ENCODE measurements around the gene WDR19.

The WDR19 gene

GRCh38 chr4:39233114-39233513 lies 50.8 kb downstream of the WDR19 start:
- Histone ChIP-seq H3K36me3 (ENCODE audit: control insufficient read depth, low read depth, low read length) (no peaks in the 10 kb centered on the region), H3K27ac (ENCODE audit: low read length) (no peak overlapping the region), H3K4me3 (ENCODE audit: low read length) (no peak overlapping the region), H3K9ac (ENCODE audit: low read length) (no peak overlapping the region), H3K4me1 (ENCODE audit: control insufficient read depth, low read depth, low read length) (no peaks in the 10 kb centered on the region), H3K9me3 (ENCODE audit: control insufficient read depth, low read depth, low read length) (no peaks in the 10 kb centered on the region), H3K27me3 (ENCODE audit: control insufficient read depth, insufficient read depth, low read length) (no peaks in the 10 kb centered on the region)

GRCh38 chr4:39233783-39234182 lies 51.5 kb downstream of the WDR19 start:
- H3K4me1 ChIP-seq (ENCODE audit: control insufficient read depth, low read depth, low read length) = no peaks in the 10 kb centered on the region
- H3K27me3 ChIP-seq (ENCODE audit: control insufficient read depth, insufficient read depth, low read length) = no peaks in the 10 kb centered on the region
- H3K9ac ChIP-seq (ENCODE audit: low read length) = no peak overlapping the region
- no peak overlapping the region for H3K27ac ChIP-seq (ENCODE audit: low read length)
- no peak overlapping the region for H3K4me3 ChIP-seq (ENCODE audit: low read length)
- H3K36me3 ChIP-seq (ENCODE audit: control insufficient read depth, low read depth, low read length) = no peaks in the 10 kb centered on the region
- no peaks in the 10 kb centered on the region for H3K9me3 ChIP-seq (ENCODE audit: control insufficient read depth, low read depth, low read length)

- no peaks in the 10 kb centered on the region for H3K36me3 ChIP-seq (ENCODE audit: control insufficient read depth, low read depth, low read length)
- no peak overlapping the region for H3K27ac ChIP-seq (ENCODE audit: low read length)
- no peaks in the 10 kb centered on the region for H3K27me3 ChIP-seq (ENCODE audit: control insufficient read depth, insufficient read depth, low read length)
- no peaks in the 10 kb centered on the region for H3K9me3 ChIP-seq (ENCODE audit: control insufficient read depth, low read depth, low read length)
- no peaks in the 10 kb centered on the region for H3K4me1 ChIP-seq (ENCODE audit: control insufficient read depth, low read depth, low read length)
- no peak overlapping the region for H3K4me3 ChIP-seq (ENCODE audit: low read length)
- no peak overlapping the region for H3K9ac ChIP-seq (ENCODE audit: low read length)
Observed at GRCh38 chr4:39235021-39235420, 52.7 kb downstream of the WDR19 start.

- no peaks in the 10 kb centered on the region for H3K9me3 ChIP-seq (ENCODE audit: control insufficient read depth, low read depth, low read length)
- no peak overlapping the region for H3K4me3 ChIP-seq (ENCODE audit: low read length)
- no peaks in the 10 kb centered on the region for H3K27me3 ChIP-seq (ENCODE audit: control insufficient read depth, insufficient read depth, low read length)
- no peak overlapping the region for H3K9ac ChIP-seq (ENCODE audit: low read length)
- no peaks in the 10 kb centered on the region for H3K36me3 ChIP-seq (ENCODE audit: control insufficient read depth, low read depth, low read length)
- H3K4me1 ChIP-seq (ENCODE audit: control insufficient read depth, low read depth, low read length) = no peaks in the 10 kb centered on the region
- no peak overlapping the region for H3K27ac ChIP-seq (ENCODE audit: low read length)
Observed at GRCh38 chr4:39235696-39236095, 53.4 kb downstream of the WDR19 start.

- Histone ChIP-seq H3K4me1 (ENCODE audit: control insufficient read depth, low read depth, low read length) (no peaks in the 10 kb centered on the region), H3K36me3 (ENCODE audit: control insufficient read depth, low read depth, low read length) (no peaks in the 10 kb centered on the region), H3K4me3 (ENCODE audit: low read length) (no peak overlapping the region), H3K9ac (ENCODE audit: low read length) (no peak overlapping the region), H3K9me3 (ENCODE audit: control insufficient read depth, low read depth, low read length) (no peaks in the 10 kb centered on the region), H3K27ac (ENCODE audit: low read length) (no peak overlapping the region), H3K27me3 (ENCODE audit: control insufficient read depth, insufficient read depth, low read length) (no peaks in the 10 kb centered on the region)
Observed at GRCh38 chr4:39237179-39237578, 54.9 kb downstream of the WDR19 start.

- no peaks in the 10 kb centered on the region for H3K4me1 ChIP-seq (ENCODE audit: control insufficient read depth, low read depth, low read length)
- peaks cover 3% of the 10 kb centered on the region for H3K36me3 ChIP-seq (ENCODE audit: control insufficient read depth, low read depth, low read length)
- H3K4me3 ChIP-seq (ENCODE audit: low read length) = no peak overlapping the region
- no peaks in the 10 kb centered on the region for H3K27me3 ChIP-seq (ENCODE audit: control insufficient read depth, insufficient read depth, low read length)
- H3K9ac ChIP-seq (ENCODE audit: low read length) = no peak overlapping the region
- no peak overlapping the region for H3K27ac ChIP-seq (ENCODE audit: low read length)
- peaks cover 7% of the 10 kb centered on the region for H3K9me3 ChIP-seq (ENCODE audit: control insufficient read depth, low read depth, low read length)
Observed at GRCh38 chr4:39243462-39243861, 61.1 kb downstream of the WDR19 start.

GRCh38 chr4:39255266-39255665 lies 72.9 kb downstream of the WDR19 start:
- H3K27ac ChIP-seq (ENCODE audit: low read length) = no peak overlapping the region
- H3K9me3 ChIP-seq (ENCODE audit: control insufficient read depth, low read depth, low read length) = no peaks in the 10 kb centered on the region
- H3K27me3 ChIP-seq (ENCODE audit: control insufficient read depth, insufficient read depth, low read length) = no peaks in the 10 kb centered on the region

GRCh38 chr4:39255871-39256270 lies 73.5 kb downstream of the WDR19 start:
- Histone ChIP-seq H3K9ac (ENCODE audit: low read length) (no peak overlapping the region), H3K4me1 (ENCODE audit: control insufficient read depth, low read depth, low read length) (no peaks in the 10 kb centered on the region), H3K27ac (ENCODE audit: low read length) (no peak overlapping the region), H3K4me3 (ENCODE audit: low read length) (no peak overlapping the region), H3K9me3 (ENCODE audit: control insufficient read depth, low read depth, low read length) (no peaks in the 10 kb centered on the region), H3K27me3 (ENCODE audit: control insufficient read depth, insufficient read depth, low read length) (no peaks in the 10 kb centered on the region), H3K36me3 (ENCODE audit: control insufficient read depth, low read depth, low read length) (peaks cover 4% of the 10 kb centered on the region)

More at GRCh38 chr4:39255266-39255665, 72.9 kb downstream of the WDR19 start:
- H3K9ac ChIP-seq (ENCODE audit: low read length) = no peak overlapping the region
- H3K4me3 ChIP-seq (ENCODE audit: low read length) = no peak overlapping the region
- H3K36me3 ChIP-seq (ENCODE audit: control insufficient read depth, low read depth, low read length) = peaks cover 4% of the 10 kb centered on the region
- no peaks in the 10 kb centered on the region for H3K4me1 ChIP-seq (ENCODE audit: control insufficient read depth, low read depth, low read length)

GRCh38 chr4:39256436-39256835 lies 74.1 kb downstream of the WDR19 start:
- H3K27ac ChIP-seq (ENCODE audit: low read length) = no peak overlapping the region
- H3K9ac ChIP-seq (ENCODE audit: low read length) = no peak overlapping the region
- no peaks in the 10 kb centered on the region for H3K27me3 ChIP-seq (ENCODE audit: control insufficient read depth, insufficient read depth, low read length)
- H3K4me1 ChIP-seq (ENCODE audit: control insufficient read depth, low read depth, low read length) = no peaks in the 10 kb centered on the region
- H3K4me3 ChIP-seq (ENCODE audit: low read length) = no peak overlapping the region
- H3K36me3 ChIP-seq (ENCODE audit: control insufficient read depth, low read depth, low read length) = peaks cover 4% of the 10 kb centered on the region
- no peaks in the 10 kb centered on the region for H3K9me3 ChIP-seq (ENCODE audit: control insufficient read depth, low read depth, low read length)

GRCh38 chr4:39259571-39260330 lies 77.4 kb downstream of the WDR19 start:
- Histone ChIP-seq H3K4me3 (ENCODE audit: low read length) (no peak overlapping the region), H3K36me3 (ENCODE audit: control insufficient read depth, low read depth, low read length) (peaks cover 4% of the 10 kb centered on the region), H3K9ac (ENCODE audit: low read length) (no peak overlapping the region), H3K27ac (ENCODE audit: low read length) (no peak overlapping the region), H3K27me3 (ENCODE audit: control insufficient read depth, insufficient read depth, low read length) (no peaks in the 10 kb centered on the region), H3K4me1 (ENCODE audit: control insufficient read depth, low read depth, low read length) (no peaks in the 10 kb centered on the region), H3K9me3 (ENCODE audit: control insufficient read depth, low read depth, low read length) (no peaks in the 10 kb centered on the region)

GRCh38 chr4:39263895-39264294 lies 81.6 kb downstream of the WDR19 start:
- no peaks in the 10 kb centered on the region for H3K36me3 ChIP-seq (ENCODE audit: control insufficient read depth, low read depth, low read length)
- H3K27ac ChIP-seq (ENCODE audit: low read length) = no peak overlapping the region
- H3K4me3 ChIP-seq (ENCODE audit: low read length) = no peak overlapping the region
- H3K4me1 ChIP-seq (ENCODE audit: control insufficient read depth, low read depth, low read length) = no peaks in the 10 kb centered on the region
- H3K9me3 ChIP-seq (ENCODE audit: control insufficient read depth, low read depth, low read length) = no peaks in the 10 kb centered on the region
- H3K27me3 ChIP-seq (ENCODE audit: control insufficient read depth, insufficient read depth, low read length) = no peaks in the 10 kb centered on the region
- no peak overlapping the region for H3K9ac ChIP-seq (ENCODE audit: low read length)

GRCh38 chr4:39274503-39274902 lies 92.2 kb downstream of the WDR19 start:
- peaks cover 16% of the 10 kb centered on the region for H3K36me3 ChIP-seq (ENCODE audit: control insufficient read depth, low read depth, low read length)

More at GRCh38 chr4:39274503-39274902, 92.2 kb downstream of the WDR19 start:
- Histone ChIP-seq H3K4me1 (ENCODE audit: control insufficient read depth, low read depth, low read length) (no peaks in the 10 kb centered on the region), H3K9ac (ENCODE audit: low read length) (no peak overlapping the region), H3K9me3 (ENCODE audit: control insufficient read depth, low read depth, low read length) (no peaks in the 10 kb centered on the region), H3K27ac (ENCODE audit: low read length) (no peak overlapping the region), H3K27me3 (ENCODE audit: control insufficient read depth, insufficient read depth, low read length) (no peaks in the 10 kb centered on the region), H3K4me3 (ENCODE audit: low read length) (no peak overlapping the region)
